Neutrophil (primary cell): ENCODE measurements around the gene DAZL.

Experiments used
- H3K27ac ChIP-seq: fragments of 200-600 bp; sonication (generic); 2 replicates; pipeline ENCODE4 v1.5.1; 2016; ENCODE audit warnings: mild to moderate bottlenecking, moderate library complexity
- H3K27me3 ChIP-seq: fragments of 200-600 bp; sonication (generic); 2 replicates; pipeline ENCODE4 v1.6.0; 2016; ENCODE audit warnings: mild to moderate bottlenecking
- H3K36me3 ChIP-seq: fragments of 200-600 bp; sonication (generic); 2 replicates; pipeline ENCODE4 v1.5.1; 2017
- H3K4me1 ChIP-seq, 2 experiments: fragments of 200-600 bp in 1 of 2; sonication (generic) in 1 of 2; 1 replicate in 1 of 2; 2 replicates in 1 of 2; pipeline versions ENCODE4 v1.5.1 to v1.6.1; 2013 to 2016; ENCODE audit warnings: low read depth in 1 of 2, low read length in 1 of 2, mild to moderate bottlenecking in 1 of 2, moderate library complexity in 1 of 2; ENCODE audit not compliant: control insufficient read depth in 1 of 2, insufficient read depth in 1 of 2
- H3K4me3 ChIP-seq, 2 experiments: fragments of 200-600 bp in 1 of 2; sonication (generic) in 1 of 2; 1 replicate in 1 of 2; 2 replicates in 1 of 2; pipeline ENCODE4 v1.5.1; 2013 to 2016; ENCODE audit warnings: low read depth in 1 of 2, low read length in 1 of 2, mild to moderate bottlenecking in 1 of 2, moderate library complexity in 1 of 2
- H3K9me3 ChIP-seq: fragments of 200-600 bp; sonication (generic); 2 replicates; pipeline ENCODE4 v1.5.1; 2016
- TF ChIP-seq, protein P1 (sequence below): fragments of 200-600 bp; sonication (generic); IDR thresholded peaks from 2 replicates; pipeline ENCODE4 v1.5.1; 2016; ENCODE audit warnings: antibody characterized with exemption

DAZL gene

DNA sequence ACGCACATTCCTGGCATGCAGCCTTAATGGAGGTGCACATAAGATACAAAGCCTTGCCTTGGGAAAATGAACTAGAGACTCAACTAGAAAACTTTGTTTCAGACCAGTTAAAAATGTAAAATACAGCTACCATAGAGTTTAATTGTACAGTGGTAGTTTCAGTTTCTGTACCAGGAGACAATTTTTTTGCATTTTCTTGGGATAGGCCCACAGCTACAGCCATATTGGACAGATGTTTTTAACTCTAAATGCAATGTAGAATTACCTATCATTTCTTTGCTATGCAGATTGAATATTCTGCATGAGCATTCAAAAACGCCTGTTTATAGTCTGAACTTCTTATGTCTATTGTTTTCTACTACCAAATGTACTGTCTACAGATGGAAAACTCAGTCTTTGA lies 20.3 kb downstream of the DAZL start:
- Histone ChIP-seq H3K36me3 (no peaks in the 10 kb centered on the region), H3K27ac (no peak overlapping the region), H3K9me3 (no peaks in the 10 kb centered on the region), H3K4me3 (no peak overlapping the region), H3K27me3 (no peaks in the 10 kb centered on the region), H3K4me1 (no peaks in the 10 kb centered on the region)
- TF ChIP-seq, protein P1, sequence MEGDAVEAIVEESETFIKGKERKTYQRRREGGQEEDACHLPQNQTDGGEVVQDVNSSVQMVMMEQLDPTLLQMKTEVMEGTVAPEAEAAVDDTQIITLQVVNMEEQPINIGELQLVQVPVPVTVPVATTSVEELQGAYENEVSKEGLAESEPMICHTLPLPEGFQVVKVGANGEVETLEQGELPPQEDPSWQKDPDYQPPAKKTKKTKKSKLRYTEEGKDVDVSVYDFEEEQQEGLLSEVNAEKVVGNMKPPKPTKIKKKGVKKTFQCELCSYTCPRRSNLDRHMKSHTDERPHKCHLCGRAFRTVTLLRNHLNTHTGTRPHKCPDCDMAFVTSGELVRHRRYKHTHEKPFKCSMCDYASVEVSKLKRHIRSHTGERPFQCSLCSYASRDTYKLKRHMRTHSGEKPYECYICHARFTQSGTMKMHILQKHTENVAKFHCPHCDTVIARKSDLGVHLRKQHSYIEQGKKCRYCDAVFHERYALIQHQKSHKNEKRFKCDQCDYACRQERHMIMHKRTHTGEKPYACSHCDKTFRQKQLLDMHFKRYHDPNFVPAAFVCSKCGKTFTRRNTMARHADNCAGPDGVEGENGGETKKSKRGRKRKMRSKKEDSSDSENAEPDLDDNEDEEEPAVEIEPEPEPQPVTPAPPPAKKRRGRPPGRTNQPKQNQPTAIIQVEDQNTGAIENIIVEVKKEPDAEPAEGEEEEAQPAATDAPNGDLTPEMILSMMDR: no peak

DNA sequence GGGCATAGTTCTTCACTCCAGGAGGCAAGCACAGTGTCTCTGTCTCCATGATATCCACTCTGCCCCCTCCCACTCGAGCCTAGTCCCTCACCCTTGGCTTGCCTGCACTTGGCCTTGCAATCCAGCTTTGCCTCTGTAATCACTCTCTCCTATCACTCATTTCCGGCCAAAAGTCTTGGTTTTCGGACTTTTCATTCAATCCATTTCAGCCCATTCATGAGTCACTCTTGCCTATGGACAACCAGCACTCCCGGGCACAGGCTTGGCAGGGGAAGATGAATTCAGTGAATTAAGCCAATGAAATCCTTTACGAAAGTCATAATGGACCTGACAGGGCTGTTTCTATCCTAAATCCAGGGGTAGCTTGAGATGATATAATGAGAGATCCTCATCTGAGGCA lies 21.7 kb downstream of the DAZL start:
- H3K4me3 ChIP-seq: no peak overlapping the region
- no peak overlapping the region for H3K27ac ChIP-seq
- TF ChIP-seq, protein P1: no peak
- no peaks in the 10 kb centered on the region for H3K27me3 ChIP-seq
- no peaks in the 10 kb centered on the region for H3K9me3 ChIP-seq
- no peaks in the 10 kb centered on the region for H3K4me1 ChIP-seq
- no peaks in the 10 kb centered on the region for H3K36me3 ChIP-seq

DNA sequence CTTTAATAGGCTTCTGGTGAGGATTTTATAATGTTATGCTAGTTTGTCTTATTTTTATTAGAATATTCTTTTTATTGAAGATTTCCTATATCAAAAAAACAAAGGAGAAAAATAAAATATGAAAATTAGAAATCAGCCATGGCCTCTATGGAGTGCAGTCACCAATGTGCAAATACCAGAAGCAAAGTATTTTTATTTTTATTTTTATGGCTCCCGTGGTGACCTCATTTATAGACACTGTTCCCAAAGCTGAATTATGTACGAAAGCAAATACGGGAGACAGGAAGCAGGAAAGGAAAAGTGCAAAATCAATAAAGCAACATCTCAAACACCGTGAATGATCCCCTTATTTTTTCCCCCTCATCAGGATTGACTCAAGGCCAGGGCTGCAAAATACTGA lies 35.1 kb downstream of the DAZL start:
- Histone ChIP-seq H3K9me3 (no peaks in the 10 kb centered on the region), H3K27ac (no peak overlapping the region), H3K4me1 (no peaks in the 10 kb centered on the region), H3K4me3 (no peak overlapping the region), H3K27me3 (no peaks in the 10 kb centered on the region), H3K36me3 (no peaks in the 10 kb centered on the region)
- TF ChIP-seq, protein P1: no peak

DNA sequence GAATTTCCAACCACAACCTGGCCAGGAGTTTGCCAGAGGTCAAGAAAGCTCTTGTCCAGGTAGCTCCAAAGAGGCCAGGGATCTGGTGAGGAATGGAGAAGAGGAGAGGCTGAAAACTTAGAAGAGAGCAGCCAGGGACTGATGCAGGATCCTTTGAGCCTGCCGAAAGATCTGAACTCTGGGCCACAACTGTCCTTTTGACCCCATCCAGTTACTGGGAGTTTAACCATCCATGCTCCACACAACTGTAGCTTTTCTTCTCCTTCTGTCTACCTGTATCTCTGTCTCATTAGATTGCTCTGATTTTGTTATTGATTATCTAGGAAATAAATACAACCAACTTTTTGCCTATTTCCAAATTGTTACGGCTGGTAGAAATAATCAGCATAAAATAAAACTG lies 36.7 kb downstream of the DAZL start:
- H3K4me1 ChIP-seq: no peaks in the 10 kb centered on the region
- H3K36me3 ChIP-seq: no peaks in the 10 kb centered on the region
- no peaks in the 10 kb centered on the region for H3K9me3 ChIP-seq
- no peaks in the 10 kb centered on the region for H3K27me3 ChIP-seq
- TF ChIP-seq, protein P1: no peak
- no peak overlapping the region for H3K4me3 ChIP-seq
- no peak overlapping the region for H3K27ac ChIP-seq

DNA sequence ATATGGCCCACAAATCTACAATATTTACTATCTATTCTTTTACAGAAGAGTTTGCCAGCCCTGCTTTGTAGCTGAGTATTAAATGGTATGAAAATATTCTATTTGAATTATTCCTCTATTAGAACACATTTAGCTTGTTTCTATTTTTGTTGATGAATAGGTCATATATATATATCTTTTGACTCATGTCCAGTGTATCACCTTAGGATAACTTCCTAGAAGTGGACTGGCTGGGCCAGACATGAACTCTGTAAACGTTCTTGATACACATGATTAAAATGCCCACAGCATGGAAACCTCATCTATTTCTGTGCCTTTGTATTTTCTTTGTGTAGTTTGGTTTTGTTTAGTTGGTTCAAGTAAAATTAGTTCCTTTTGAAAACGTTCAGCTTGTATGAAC lies 37.1 kb downstream of the DAZL start:
- TF ChIP-seq, protein P1: no peak
- Histone ChIP-seq H3K9me3 (no peaks in the 10 kb centered on the region), H3K36me3 (no peaks in the 10 kb centered on the region), H3K4me1 (no peaks in the 10 kb centered on the region), H3K4me3 (no peak overlapping the region), H3K27ac (no peak overlapping the region), H3K27me3 (no peaks in the 10 kb centered on the region)
